ENCODE data around the gene TSPAN18. TPM values are rescaled to one million over a fixed set of nuclear protein-coding genes. Genes with fewer than 3 reads are reported as not detected.

The TSPAN18 gene
- total RNA-seq, 1 experiment from 2014 or later: 1.8 TPM

DNA sequence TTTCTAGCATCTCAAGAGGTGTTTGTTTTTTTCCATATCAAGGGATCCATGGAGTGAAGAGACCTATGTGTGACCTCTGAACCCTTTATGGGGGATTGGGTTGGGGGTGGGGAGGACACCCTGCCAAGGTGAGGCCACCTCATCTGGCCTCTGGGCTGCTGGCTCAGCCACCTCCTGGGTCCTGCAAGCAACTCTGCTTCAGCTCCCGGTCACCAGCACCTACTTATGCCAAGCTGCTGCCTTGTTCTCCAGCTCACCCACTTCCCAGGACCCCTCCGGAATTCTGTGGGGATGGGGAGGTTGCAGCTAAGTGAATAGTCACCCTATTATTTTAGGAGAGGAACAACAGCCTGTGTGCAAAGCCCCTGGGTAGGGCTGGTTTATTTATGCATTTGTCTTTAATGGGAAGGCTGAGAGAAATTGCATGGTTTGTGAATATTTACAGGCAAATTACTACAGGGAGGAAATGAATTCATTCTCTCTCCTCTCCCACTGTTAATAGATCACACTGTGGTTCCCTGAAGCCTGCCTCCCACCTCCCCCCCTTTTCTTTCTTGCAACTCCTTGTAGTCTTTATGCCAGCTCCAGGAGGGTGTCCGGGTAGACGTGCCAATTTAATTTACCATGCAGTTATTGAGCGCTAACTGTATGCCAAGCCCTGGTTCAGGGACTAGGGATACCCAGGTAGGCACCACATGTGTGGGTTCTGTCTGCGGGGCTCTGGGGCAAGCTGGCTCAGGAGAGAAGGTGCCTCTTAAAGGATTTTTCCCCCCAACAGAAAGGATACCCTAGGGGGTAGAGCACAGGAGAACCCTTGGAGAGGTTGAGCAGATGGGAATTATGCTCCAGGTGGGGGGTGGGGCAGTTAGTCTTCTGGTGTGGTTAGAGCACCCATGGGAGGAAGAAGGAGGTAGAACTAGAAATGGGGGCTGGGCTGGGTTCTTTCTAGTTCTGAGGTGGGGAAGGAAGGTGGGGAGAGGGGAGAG, 50.7 kb downstream of the TSPAN18 start:
- H3K4me1 ChIP-seq (ENCODE audit: low read length): peaks cover 8% of the 10 kb centered on the region
- no peak overlapping the region for H2AFZ ChIP-seq (ENCODE audit: low read length)
- no peaks in the 10 kb centered on the region for H3K9me2 ChIP-seq (replicated peaks; ENCODE audit: insufficient read depth, low read length)
- no peak overlapping the region for H3K27ac ChIP-seq (ENCODE audit: low read length)
- no peaks in the 10 kb centered on the region for H3K27me3 ChIP-seq (ENCODE audit: low read length)
- H3K9ac ChIP-seq (ENCODE audit: low read length): no peak overlapping the region
- H4K20me1 ChIP-seq (ENCODE audit: insufficient read depth, low read depth, low read length): no peaks in the 10 kb centered on the region
- no peak overlapping the region for H3K4me2 ChIP-seq (ENCODE audit: low read depth, low read length, poor library complexity, severe bottlenecking)
- no peaks in the 10 kb centered on the region for H3K36me3 ChIP-seq (ENCODE audit: insufficient read depth, low read length)
- H3K4me3 ChIP-seq (ENCODE audit: low read length): no peak overlapping the region
- no peaks in the 10 kb centered on the region for H3K79me2 ChIP-seq (ENCODE audit: low read length)
- no peaks in the 10 kb centered on the region for H3K9me3 ChIP-seq (ENCODE audit: low read length)
- DNase-seq: no peak

DNA sequence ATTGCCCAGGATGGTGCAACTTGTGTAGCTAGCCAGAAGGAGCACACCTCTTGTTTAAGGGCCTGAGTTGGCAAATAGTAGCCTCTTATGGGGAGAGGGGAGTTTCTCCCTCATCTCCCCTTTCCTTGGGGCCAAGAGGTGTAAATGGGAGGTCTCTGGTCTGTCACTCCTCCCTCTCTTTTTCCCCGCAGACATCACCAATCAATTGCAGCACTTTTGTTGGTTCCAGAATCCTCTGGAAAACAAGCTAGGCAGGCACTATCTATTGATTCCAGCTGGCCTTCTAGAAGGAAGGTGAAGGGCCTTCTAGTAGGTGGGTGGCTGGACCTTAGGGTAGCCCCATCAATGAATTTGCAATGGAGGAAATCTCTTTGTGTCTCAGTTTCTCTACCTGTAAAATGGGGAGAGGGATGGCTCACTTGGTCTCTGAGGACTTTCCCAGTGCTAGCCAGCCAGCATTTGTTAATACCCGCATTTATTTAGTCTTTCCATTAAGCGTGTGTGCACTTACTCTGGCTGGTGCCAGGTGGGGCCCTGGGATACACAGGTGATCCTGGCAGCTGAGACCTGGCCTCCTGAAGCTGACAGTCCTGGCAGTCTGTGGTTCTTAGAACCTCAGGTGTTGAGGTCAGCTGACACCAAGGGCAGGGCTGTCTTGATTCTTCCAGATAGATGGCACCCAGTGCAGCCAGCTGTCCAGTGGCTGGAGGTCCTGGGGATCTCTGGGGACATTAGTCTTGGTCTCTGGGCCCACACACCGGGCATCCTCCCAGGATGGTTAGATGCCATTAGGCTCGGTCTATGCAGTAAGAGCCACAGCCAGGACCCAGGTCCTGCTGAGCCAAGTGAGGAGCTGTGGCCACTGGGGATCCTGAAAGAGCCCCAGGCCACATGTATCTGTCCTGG, 51.7 kb downstream of the TSPAN18 start:
- H3K36me3 ChIP-seq (ENCODE audit: insufficient read depth, low read length): no peaks in the 10 kb centered on the region
- H3K9me2 ChIP-seq (replicated peaks; ENCODE audit: insufficient read depth, low read length): no peaks in the 10 kb centered on the region
- H3K4me1 ChIP-seq (ENCODE audit: low read length): peaks cover 8% of the 10 kb centered on the region
- H4K20me1 ChIP-seq (ENCODE audit: insufficient read depth, low read depth, low read length): no peaks in the 10 kb centered on the region
- no peaks in the 10 kb centered on the region for H3K79me2 ChIP-seq (ENCODE audit: low read length)
- H3K27ac ChIP-seq (ENCODE audit: low read length): no peak overlapping the region
- no peak overlapping the region for H3K9ac ChIP-seq (ENCODE audit: low read length)
- H3K27me3 ChIP-seq (ENCODE audit: low read length): no peaks in the 10 kb centered on the region
- no peak for DNase-seq
- no peak overlapping the region for H3K4me3 ChIP-seq (ENCODE audit: low read length)
- no peak overlapping the region for H3K4me2 ChIP-seq (ENCODE audit: low read depth, low read length, poor library complexity, severe bottlenecking)
- H2AFZ ChIP-seq (ENCODE audit: low read length): no peak overlapping the region
- no peaks in the 10 kb centered on the region for H3K9me3 ChIP-seq (ENCODE audit: low read length)

DNA sequence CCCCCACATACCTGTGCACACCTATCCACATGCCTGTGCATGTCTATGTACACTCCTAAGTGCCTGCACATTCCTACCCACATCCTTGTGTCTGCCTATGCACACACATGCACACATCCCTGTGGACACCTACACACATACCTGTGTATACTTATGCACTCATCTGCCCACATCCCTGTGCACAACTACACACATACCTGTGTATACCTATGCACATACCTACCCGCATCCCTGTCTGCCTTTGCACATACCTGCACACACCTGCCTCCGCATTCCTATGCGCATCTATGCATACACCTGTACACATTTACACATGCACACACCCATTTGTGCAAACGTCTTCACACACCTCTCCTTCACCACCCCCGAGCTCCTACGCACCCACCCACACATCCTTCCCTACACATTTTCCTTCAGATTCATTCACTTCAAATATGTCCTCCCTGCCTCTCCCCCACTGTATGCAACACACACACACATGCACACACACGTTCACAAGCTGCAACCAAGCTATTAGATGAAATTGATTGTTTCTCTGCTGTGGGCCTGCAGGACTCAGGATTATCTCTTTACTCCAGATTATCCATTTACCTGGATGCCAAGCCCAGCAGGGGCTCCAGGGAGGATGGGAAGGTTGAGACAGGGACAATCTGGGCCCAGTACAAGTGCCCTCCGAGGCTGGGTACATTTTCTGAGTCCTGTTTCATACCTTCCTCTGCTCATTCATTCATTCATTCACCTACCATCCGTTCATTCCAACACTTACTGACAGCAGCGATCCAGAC, 53.2 kb downstream of the TSPAN18 start:
- Histone ChIP-seq H3K27me3 (ENCODE audit: low read length) (no peaks in the 10 kb centered on the region), H3K4me1 (ENCODE audit: low read length) (peaks cover 5% of the 10 kb centered on the region; the same call in 1 of the 2 replicates), H3K9me2 (replicated peaks; ENCODE audit: insufficient read depth, low read length) (no peaks in the 10 kb centered on the region), H3K9me3 (ENCODE audit: low read length) (no peaks in the 10 kb centered on the region), H3K4me2 (ENCODE audit: low read depth, low read length, poor library complexity, severe bottlenecking) (no peak overlapping the region), H2AFZ (ENCODE audit: low read length) (no peak overlapping the region), H3K79me2 (ENCODE audit: low read length) (no peaks in the 10 kb centered on the region), H3K36me3 (ENCODE audit: insufficient read depth, low read length) (no peaks in the 10 kb centered on the region), H3K27ac (ENCODE audit: low read length) (no peak overlapping the region), H3K9ac (ENCODE audit: low read length) (no peak overlapping the region), H4K20me1 (ENCODE audit: insufficient read depth, low read depth, low read length) (no peaks in the 10 kb centered on the region), H3K4me3 (ENCODE audit: low read length) (no peak overlapping the region)
- no peak for DNase-seq

DNA sequence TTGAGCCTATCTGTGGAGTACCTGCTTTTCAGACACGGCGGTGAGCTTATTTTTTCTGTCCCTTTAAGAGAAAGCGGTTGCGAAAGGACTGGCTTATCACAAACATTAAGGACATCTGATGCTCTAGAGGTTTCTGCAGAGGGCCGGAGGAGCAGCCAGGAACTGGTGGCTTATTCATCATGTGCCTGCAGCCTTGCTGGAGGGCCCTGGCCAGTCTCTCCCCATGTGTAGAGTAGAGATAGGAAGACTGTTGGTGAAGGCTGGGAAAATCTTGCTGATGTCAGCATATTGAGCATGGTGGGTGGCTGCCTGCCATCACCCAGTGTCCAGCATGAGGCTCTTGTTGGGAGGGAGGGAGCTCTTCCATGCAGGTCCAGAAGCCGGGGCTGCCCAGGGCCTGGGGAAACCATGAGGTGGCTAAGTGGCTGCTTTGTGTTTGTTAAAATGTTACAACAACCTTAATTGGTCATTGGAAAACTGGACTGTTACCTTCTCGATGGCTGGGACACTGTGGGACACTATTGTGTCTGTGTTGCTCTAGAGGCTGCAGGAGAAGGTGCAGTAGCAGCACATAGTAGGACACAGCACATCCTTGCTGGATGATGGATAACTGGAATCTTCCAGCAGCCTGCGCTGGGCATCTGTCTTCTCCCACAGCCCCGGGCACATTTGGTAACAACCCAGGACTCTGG, 54.3 kb downstream of the TSPAN18 start:
- Histone ChIP-seq H3K4me1 (ENCODE audit: low read length) (peaks cover 5% of the 10 kb centered on the region; the same call in 1 of the 2 replicates), H3K4me2 (ENCODE audit: low read depth, low read length, poor library complexity, severe bottlenecking) (no peak overlapping the region), H3K9ac (ENCODE audit: low read length) (no peak overlapping the region), H3K27ac (ENCODE audit: low read length) (no peak overlapping the region), H2AFZ (ENCODE audit: low read length) (no peak overlapping the region), H4K20me1 (ENCODE audit: insufficient read depth, low read depth, low read length) (no peaks in the 10 kb centered on the region), H3K79me2 (ENCODE audit: low read length) (no peaks in the 10 kb centered on the region), H3K36me3 (ENCODE audit: insufficient read depth, low read length) (no peaks in the 10 kb centered on the region), H3K9me3 (ENCODE audit: low read length) (no peaks in the 10 kb centered on the region), H3K9me2 (replicated peaks; ENCODE audit: insufficient read depth, low read length) (no peaks in the 10 kb centered on the region), H3K4me3 (ENCODE audit: low read length) (no peak overlapping the region), H3K27me3 (ENCODE audit: low read length) (no peaks in the 10 kb centered on the region)
- DNase-seq: no peak

DNA sequence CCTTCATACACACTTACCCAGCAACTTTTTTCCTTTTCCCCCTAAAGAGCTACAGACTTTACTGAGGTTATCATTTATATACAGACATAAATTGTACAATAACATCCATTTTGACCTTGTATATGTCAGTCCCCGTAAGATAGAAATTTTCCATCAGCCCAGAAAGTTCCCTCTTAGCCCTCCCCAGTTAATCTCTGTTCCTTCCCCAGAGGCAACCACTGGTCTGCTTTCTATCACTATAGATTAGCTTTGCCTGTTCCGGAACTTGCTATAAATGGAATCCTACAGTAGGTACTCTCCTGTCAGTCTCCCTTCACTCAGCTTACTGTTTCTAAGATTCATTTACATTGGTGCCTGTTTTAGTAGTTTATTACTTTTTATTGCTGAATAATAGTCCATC, 54.9 kb downstream of the TSPAN18 start:
- DNase-seq: no peak
- no peak overlapping the region for H3K4me2 ChIP-seq (ENCODE audit: low read depth, low read length, poor library complexity, severe bottlenecking)
- H3K4me1 ChIP-seq (ENCODE audit: low read length): peaks cover 5% of the 10 kb centered on the region; the same call in 1 of the 2 replicates
- H3K9ac ChIP-seq (ENCODE audit: low read length): no peak overlapping the region
- H3K79me2 ChIP-seq (ENCODE audit: low read length): no peaks in the 10 kb centered on the region
- H3K27me3 ChIP-seq (ENCODE audit: low read length): no peaks in the 10 kb centered on the region
- no peaks in the 10 kb centered on the region for H3K9me3 ChIP-seq (ENCODE audit: low read length)
- no peaks in the 10 kb centered on the region for H3K9me2 ChIP-seq (replicated peaks; ENCODE audit: insufficient read depth, low read length)
- H3K4me3 ChIP-seq (ENCODE audit: low read length): no peak overlapping the region
- H3K36me3 ChIP-seq (ENCODE audit: insufficient read depth, low read length): no peaks in the 10 kb centered on the region
- no peaks in the 10 kb centered on the region for H4K20me1 ChIP-seq (ENCODE audit: insufficient read depth, low read depth, low read length)
- H3K27ac ChIP-seq (ENCODE audit: low read length): no peak overlapping the region
- no peak overlapping the region for H2AFZ ChIP-seq (ENCODE audit: low read length)

DNA sequence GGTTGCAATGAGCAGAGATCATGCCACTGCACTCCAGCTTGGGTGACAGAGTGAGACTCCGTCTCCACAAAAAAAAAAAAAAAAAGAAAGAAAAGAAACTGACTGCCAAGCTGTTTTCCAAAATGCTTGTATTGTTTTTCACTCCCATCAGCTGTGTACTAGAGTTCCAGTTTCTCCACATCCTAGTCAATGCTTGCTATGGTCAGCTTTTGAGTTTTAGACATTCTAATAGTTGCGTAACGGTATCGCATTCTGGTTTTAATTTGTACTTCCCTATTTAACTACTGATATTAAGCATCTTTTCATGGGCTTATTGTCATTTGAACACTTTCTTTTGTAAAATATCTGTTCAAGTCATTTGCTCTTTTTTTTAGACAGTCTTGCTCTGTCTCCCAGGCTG, 55.7 kb downstream of the TSPAN18 start:
- Histone ChIP-seq H3K9me3 (ENCODE audit: low read length) (no peaks in the 10 kb centered on the region), H2AFZ (ENCODE audit: low read length) (no peak overlapping the region), H4K20me1 (ENCODE audit: insufficient read depth, low read depth, low read length) (no peaks in the 10 kb centered on the region), H3K79me2 (ENCODE audit: low read length) (no peaks in the 10 kb centered on the region), H3K4me1 (ENCODE audit: low read length) (peaks cover 5% of the 10 kb centered on the region; the same call in 1 of the 2 replicates), H3K36me3 (ENCODE audit: insufficient read depth, low read length) (no peaks in the 10 kb centered on the region), H3K4me2 (ENCODE audit: low read depth, low read length, poor library complexity, severe bottlenecking) (no peak overlapping the region), H3K4me3 (ENCODE audit: low read length) (no peak overlapping the region), H3K9me2 (replicated peaks; ENCODE audit: insufficient read depth, low read length) (no peaks in the 10 kb centered on the region), H3K27ac (ENCODE audit: low read length) (no peak overlapping the region), H3K9ac (ENCODE audit: low read length) (no peak overlapping the region), H3K27me3 (ENCODE audit: low read length) (no peaks in the 10 kb centered on the region)
- no peak for DNase-seq

DNA sequence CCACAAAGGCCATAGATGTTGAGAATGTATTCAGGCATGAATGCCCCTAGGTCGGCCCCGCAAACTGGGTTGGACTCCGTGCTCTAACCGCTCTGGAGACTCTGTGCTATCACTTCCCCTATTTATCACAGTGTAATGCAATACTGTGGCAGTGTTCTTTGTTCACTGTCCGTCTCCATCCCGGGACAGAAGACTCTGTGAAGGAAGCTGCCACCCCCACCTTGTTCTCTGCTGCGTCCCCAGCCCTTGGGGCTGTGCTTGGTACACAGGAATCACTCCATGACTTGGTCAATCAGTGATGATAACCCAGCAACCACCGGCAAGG, 57.6 kb downstream of the TSPAN18 start:
- DNase-seq: peak; percentile 47
- no peaks in the 10 kb centered on the region for H3K27me3 ChIP-seq (ENCODE audit: low read length)

More for the DNA sequence above, 57.6 kb downstream of the TSPAN18 start:
- Histone ChIP-seq H3K9me3 (ENCODE audit: low read length) (no peaks in the 10 kb centered on the region), H4K20me1 (ENCODE audit: insufficient read depth, low read depth, low read length) (no peaks in the 10 kb centered on the region), H2AFZ (ENCODE audit: low read length) (no peak overlapping the region), H3K4me1 (ENCODE audit: low read length) (peaks cover 5% of the 10 kb centered on the region; the same call in 1 of the 2 replicates), H3K36me3 (ENCODE audit: insufficient read depth, low read length) (no peaks in the 10 kb centered on the region), H3K9ac (ENCODE audit: low read length) (no peak overlapping the region), H3K9me2 (replicated peaks; ENCODE audit: insufficient read depth, low read length) (no peaks in the 10 kb centered on the region), H3K4me3 (ENCODE audit: low read length) (no peak overlapping the region), H3K27ac (ENCODE audit: low read length) (no peak overlapping the region), H3K4me2 (ENCODE audit: low read depth, low read length, poor library complexity, severe bottlenecking) (no peak overlapping the region), H3K79me2 (ENCODE audit: low read length) (no peaks in the 10 kb centered on the region)

Data from Karpas-422 (cell line).